ENCODE measurements around the gene NOXA1. TPM values are rescaled to one million over a fixed set of nuclear protein-coding genes. Genes with fewer than 3 reads are reported as not detected.

The NOXA1 gene
- total RNA-seq, 1 experiment from 2014 or later: 3.7 TPM

GRCh38 chr9:137423514-137424291 lies 510 bp downstream of the NOXA1 start:
- no peak for DNase-seq (ENCODE audit: low spot score)

GRCh38 chr9:137426018-137426681 lies 3.0 kb downstream of the NOXA1 start:
- DNase-seq (ENCODE audit: low spot score): no peak

- no peak for DNase-seq (ENCODE audit: low spot score)
These were observed 4.5 kb downstream of the NOXA1 start for GRCh38 chr9:137427454-137428310.

GRCh38 chr9:137428311-137428630 lies 5.1 kb downstream of the NOXA1 start:
- no peak for DNase-seq (ENCODE audit: low spot score)

GRCh38 chr9:137428841-137429545 lies 5.8 kb downstream of the NOXA1 start:
- no peak for DNase-seq (ENCODE audit: low spot score)

- no peak for DNase-seq (ENCODE audit: low spot score)
These were observed 6.3 kb downstream of the NOXA1 start for GRCh38 chr9:137429546-137429890.

- peak; percentile 64 for DNase-seq (ENCODE audit: low spot score)
These were observed 7.0 kb downstream of the NOXA1 start for GRCh38 chr9:137429974-137430722.

- no peak for DNase-seq (ENCODE audit: low spot score)
These were observed 7.7 kb downstream of the NOXA1 start for GRCh38 chr9:137430723-137431415.

GRCh38 chr9:137431416-137431931 lies 8.3 kb downstream of the NOXA1 start:
- DNase-seq (ENCODE audit: low spot score): no peak

- no peak for DNase-seq (ENCODE audit: low spot score)
These were observed 9.6 kb downstream of the NOXA1 start for GRCh38 chr9:137432687-137433348.

GRCh38 chr9:137433349-137433915 lies 10.2 kb downstream of the NOXA1 start:
- DNase-seq (ENCODE audit: low spot score): no peak

- no peak for DNase-seq (ENCODE audit: low spot score)
These were observed 10.8 kb downstream of the NOXA1 start for GRCh38 chr9:137433916-137434431.

- no peak for DNase-seq (ENCODE audit: low spot score)
These were observed 11.5 kb downstream of the NOXA1 start for GRCh38 chr9:137434498-137435380.

- DNase-seq (ENCODE audit: low spot score): no peak
These were observed 12.2 kb downstream of the NOXA1 start for GRCh38 chr9:137435381-137435891.

- DNase-seq (ENCODE audit: low spot score): peak; percentile 90
These were observed 13.0 kb downstream of the NOXA1 start for GRCh38 chr9:137435980-137436760.

- no peak for DNase-seq (ENCODE audit: low spot score)
These were observed 13.8 kb downstream of the NOXA1 start for GRCh38 chr9:137436761-137437600.

Data from HT-29 (cell line).